Activated CD8-positive, alpha-beta memory T cell treated with anti-CD3 and anti-CD28 coated beads for 48 hours (primary cell): Measurements from ENCODE around the gene LRRC37A2.
"Not testable (repeated sequence)": the region's sequence is repeated elsewhere in the genome, so short reads cannot be mapped to it uniquely, and the experiment has no call there.

Source experiments
- DNase-seq, 3 experiments: peaks; one replicate each; pipeline ENCODE4 v3.0.0-alpha.2; 2020; ENCODE audit warnings: low read depth in 2 of 3, low spot score in 2 of 3

Gene LRRC37A2

GRCh38 chr17:46512168-46512567 is at the start of gene LRRC37A2:
Gene LRRC37A2, plus strand, starts transcription at chr17:46512468. Its CDS starts 245 bp downstream, at chr17:46512713.
- DNase-seq: not testable (repeated sequence)

- DNase-seq: not testable (repeated sequence)
Observed at GRCh38 chr17:46467618-46468017, 44.6 kb upstream of the LRRC37A2 start.

DNA sequence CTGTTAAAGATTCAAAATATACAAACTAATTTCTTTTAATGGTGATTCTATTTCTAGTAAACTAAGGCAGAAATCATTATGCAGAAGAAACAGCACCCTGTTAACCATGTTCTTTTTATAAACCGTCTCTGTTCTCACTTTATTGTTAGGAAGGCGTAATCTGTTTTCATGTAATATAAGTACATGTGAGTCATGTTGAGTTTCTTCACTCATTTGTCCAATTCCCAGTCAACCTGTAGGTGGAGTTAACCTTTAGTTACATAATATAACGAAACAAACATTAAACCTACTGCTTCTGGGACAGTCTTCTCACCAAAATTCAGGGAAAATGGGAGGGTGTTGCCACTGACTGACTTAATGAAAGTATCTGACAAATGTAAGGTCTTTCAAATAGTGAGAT is 37.8 kb upstream of the LRRC37A2 start:
- DNase-seq: not testable (repeated sequence)

- not testable (repeated sequence) for DNase-seq
Observed at GRCh38 chr17:46475583-46475982, 36.7 kb upstream of the LRRC37A2 start.

DNA sequence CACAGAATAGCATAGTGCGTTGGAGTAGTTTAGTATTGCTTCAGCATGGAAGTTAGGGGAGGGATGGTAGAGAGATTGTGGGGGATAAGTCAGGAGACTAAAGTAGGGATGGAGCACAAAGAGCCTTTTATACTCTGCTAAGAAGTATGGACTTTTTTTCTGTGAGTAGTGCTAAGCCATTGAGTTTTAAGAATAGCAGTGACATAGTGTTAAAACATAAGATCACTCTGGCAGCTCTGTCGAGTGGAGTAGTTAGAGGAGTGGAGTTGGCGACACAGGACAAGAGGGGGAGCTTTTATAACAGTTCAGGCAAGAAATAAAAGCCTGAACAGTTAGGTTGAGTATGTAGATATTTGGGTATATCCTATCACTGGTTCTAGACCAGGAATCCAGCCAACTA is 33.4 kb upstream of the LRRC37A2 start:
- DNase-seq: not testable (repeated sequence)

DNA sequence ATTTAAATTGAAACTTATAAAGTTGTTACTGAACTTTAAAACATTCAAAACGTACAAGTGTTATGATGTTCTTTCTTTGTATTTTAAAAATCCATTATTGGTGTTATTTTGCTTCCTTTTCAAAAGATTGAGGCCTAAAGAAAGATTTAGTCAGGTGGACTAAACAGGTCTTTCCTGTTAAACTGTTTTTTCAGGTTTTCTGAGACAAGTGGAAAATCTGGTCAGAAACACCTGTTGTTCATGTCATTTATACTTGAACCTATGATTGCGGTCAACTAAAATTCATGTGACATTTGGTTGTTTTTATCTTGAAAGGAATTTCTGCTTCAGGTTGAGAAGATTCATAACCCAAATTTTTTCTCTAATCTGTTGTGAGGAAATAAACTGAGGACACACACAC is 31.0 kb upstream of the LRRC37A2 start:
- not testable (repeated sequence) for DNase-seq

GRCh38 chr17:46492021-46492420 is 20.2 kb upstream of the LRRC37A2 start:
- not testable (repeated sequence) for DNase-seq

DNA sequence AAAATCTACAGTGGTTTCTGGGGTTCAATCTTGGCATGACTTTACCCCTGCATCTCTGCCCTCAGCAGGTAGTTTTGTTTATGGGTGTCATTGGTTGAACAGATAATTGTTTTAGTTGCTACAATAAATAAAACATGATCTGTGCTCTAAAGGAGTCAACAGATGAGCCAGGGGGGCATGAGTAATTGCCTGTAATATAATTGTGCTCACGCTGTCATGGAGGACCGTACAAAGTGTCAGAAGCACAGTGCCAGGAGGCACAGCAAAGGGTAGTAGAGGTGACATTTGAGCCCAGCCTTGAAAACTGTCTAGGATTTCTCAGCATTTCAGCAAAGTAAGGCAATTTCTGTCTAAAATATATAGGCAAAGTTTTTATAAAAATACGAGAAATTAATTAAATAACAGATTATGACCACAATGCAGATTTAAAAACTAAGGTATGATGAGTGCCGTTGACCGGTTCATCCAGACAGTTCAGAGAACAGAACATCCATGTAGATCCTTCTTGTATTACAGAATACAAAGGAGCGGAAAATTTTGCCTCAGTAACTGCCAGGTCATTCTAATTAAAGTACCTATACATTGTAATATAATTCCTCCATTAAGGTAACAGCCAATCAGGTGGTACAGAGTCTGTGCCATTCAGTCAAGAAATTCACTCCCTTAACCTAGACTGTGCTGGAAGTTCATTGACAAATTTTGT is 12.7 kb upstream of the LRRC37A2 start:
- not testable (repeated sequence) for DNase-seq

- not testable (repeated sequence) for DNase-seq
Observed at GRCh38 chr17:46505896-46506295, 6.4 kb upstream of the LRRC37A2 start.

DNA sequence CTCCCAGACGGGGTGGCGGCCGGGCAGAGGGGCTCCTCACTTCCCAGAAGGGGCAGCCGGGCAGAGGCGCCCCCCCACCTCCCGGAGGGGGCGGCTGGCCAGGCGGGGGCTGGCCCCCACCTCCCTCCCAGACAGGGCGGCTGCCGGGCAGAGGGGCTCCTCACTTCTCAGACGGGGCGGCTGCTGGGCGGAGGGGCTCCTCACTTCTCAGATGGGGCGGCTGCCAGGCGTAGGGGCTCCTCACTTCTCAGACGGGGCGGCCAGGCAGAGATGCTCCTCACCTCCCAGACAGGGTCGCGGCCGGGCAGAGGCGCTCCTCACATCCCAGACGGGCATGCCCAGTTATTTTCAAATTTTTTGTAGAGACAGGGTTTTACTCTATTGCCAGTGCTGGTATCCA is 22.4 kb downstream of the LRRC37A2 start:
- not testable (repeated sequence) for DNase-seq

DNA sequence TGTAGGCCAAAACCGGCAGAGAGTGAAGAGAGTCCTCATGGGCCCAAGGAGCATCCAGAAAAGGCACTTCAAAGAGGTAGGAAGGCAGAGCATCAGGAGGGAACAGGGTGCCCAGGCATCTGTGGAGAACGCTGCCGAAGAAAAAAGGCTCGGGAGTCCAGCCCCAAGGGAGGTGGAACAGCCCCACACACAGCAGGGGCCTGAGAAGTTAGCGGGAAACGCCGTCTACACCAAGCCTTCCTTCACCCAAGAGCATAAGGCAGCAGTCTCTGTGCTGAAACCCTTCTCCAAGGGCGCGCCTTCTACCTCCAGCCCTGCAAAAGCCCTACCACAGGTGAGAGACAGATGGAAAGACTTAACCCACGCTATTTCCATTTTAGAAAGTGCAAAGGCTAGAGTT is 36.3 kb downstream of the LRRC37A2 start:
- DNase-seq: not testable (repeated sequence)

- not testable (repeated sequence) for DNase-seq
Observed at GRCh38 chr17:46559155-46559554, 46.9 kb downstream of the LRRC37A2 start.

DNA sequence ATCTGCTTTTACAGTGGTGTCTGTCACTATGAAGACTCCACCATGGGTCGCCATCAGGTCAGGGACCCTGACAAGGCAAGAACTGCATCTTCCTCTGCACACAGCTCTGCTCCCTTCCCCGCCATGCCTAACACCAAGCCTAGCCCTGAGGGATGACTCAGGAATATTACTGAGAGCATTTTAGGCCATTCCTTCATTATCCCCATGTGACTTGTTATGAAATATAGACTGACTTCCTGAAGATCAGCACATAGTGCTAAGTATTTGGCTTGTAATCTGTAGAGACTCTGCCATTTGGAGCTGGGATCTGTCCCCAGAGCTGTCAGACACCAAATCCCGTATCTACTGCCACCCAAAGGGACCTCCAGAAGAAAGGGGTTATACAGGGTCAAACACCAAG is 47.8 kb downstream of the LRRC37A2 start:
- DNase-seq: not testable (repeated sequence)

- DNase-seq: not testable (repeated sequence)
Observed at GRCh38 chr17:46566284-46566683, 54.0 kb downstream of the LRRC37A2 start.

GRCh38 chr17:46566980-46567379 is 54.7 kb downstream of the LRRC37A2 start:
- not testable (repeated sequence) for DNase-seq

DNA sequence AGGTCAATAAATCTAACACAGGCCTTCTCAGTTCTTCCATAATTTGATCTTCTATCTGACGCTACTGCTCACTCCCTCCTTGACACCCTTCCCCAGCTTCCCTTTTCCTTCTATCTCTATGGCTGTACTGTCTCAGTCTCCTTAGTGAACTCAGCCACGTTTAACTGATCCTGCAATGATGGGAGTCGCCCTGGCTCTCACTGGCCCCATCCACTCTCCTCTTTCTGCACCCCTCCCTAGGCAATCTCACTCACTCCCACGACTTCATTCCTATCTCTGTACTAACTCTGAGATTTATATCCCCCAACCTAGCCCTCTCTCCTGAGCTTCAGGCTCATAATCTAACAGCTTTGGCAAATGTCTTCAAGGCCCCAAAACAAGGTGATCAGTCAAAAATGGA is 59.5 kb downstream of the LRRC37A2 start:
- not testable (repeated sequence) for DNase-seq

DNA sequence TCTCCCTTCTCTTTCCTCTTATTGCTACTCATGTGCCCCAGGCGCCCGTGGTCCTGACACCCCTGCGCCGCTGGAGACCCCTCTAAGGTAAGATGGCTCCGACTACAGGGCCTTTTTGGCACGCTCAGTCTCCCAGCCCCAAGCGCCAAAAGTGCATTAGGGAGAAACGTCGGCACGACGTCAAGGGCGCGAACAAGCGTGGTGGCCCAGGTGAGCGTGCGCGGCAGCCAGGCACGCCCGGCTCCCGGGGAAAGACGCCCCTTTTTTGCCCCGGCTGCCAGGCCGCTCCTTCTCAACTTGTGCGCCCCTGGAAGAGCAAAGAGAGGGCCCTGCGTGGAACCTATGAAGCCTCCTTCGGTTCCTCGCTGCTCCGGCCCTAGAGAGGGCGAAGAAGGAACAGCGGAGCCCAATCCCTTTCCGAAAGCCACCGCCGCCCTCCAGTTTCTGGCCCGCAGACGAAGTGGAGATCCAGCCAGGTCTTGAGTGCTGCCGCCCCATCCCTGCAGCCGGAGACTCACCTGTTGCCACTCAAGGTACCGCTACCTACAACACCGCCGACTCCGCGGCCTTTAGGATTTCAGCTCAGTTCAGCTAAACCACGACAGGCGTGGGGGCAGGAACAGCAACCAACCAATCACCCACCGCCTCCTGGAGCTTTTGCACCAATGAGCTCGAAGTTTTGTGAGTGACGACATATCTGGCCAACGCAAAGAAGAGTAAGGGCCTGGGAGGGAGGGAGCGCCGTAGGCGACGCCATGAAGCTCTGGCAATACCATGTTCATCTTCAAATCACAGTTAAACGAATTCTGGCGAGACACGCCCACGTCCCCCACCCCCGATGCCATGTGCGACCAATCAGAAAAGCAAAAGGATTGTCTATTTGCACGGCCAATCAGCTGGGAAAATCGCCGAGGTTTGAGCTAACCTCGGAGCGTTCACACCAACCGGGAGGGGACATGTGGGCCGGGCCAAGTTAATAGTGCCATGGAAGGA is 67.1 kb downstream of the LRRC37A2 start, which contains the start of gene ARL17A:
TSS of gene ARL17A (minus strand) at position 609 of the 993 bp plus-strand sequence. CDS start 3,369 bp downstream, outside the sequence.
- peak; percentile 0 to 40 (median 33) for DNase-seq

GRCh38 chr17:46580082-46580481 is 67.8 kb downstream of the LRRC37A2 start:
- DNase-seq: not testable (repeated sequence)

DNA sequence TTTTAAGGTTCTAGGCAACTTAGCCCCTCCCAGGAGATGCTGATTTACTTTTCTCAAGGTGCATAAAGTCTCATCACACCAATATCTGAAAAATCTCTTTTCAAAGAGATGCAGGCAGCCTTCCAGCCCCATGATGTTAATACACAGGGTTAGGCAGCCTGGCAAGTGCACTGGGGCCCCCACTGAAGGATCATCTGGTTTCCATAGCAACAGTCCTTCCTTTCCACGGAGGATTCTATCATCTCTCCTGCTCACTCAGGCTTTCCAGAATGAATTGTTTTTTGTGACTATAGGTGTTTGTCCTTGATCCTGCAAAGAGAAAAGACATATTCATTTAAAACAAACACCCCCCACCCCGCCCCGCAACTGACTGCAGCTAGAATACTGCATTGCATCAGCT is 73.2 kb downstream of the LRRC37A2 start:
- not testable (repeated sequence) for DNase-seq

- DNase-seq: not testable (repeated sequence)
Observed at GRCh38 chr17:46590157-46591146, 78.2 kb downstream of the LRRC37A2 start, which contains the start of gene NSF. Gene NSF, plus strand, starts transcription at chr17:46590669. Its CDS starts 107 bp downstream, at chr17:46590776.
